Endodermal cell (in vitro differentiated cells): ENCODE results near the gene RBM20. TPM values are rescaled to one million over a fixed set of nuclear protein-coding genes. Genes with fewer than 3 reads are reported as not detected.

Experiments used
- DNase-seq: peaks from one replicate; pipeline ENCODE4 v3.0.0-alpha.2; 2017
- H3K27ac ChIP-seq: 2 replicates; pipeline ENCODE4 v1.5.1; 2013; ENCODE audit warnings: mild to moderate bottlenecking, low read depth, low read length, moderate library complexity
- H3K27me3 ChIP-seq: 2 replicates; pipeline ENCODE4 v1.6.1; 2013; ENCODE audit warnings: mild to moderate bottlenecking, low read length, moderate library complexity; ENCODE audit not compliant: insufficient read depth, control insufficient read depth, poor library complexity, severe bottlenecking
- H3K36me3 ChIP-seq: 2 replicates; pipeline ENCODE4 v1.7.0; 2013; ENCODE audit warnings: mild to moderate bottlenecking, low read length, moderate library complexity; ENCODE audit not compliant: control insufficient read depth, insufficient read depth
- H3K4me1 ChIP-seq: one replicate; pipeline ENCODE4 v1.7.0; 2013; ENCODE audit warnings: low read length; ENCODE audit not compliant: control insufficient read depth, insufficient read depth
- H3K4me3 ChIP-seq: 2 replicates; pipeline ENCODE4 v1.5.1; 2013; ENCODE audit warnings: mild to moderate bottlenecking, low read length, moderate library complexity
- H3K9ac ChIP-seq: 2 replicates; pipeline ENCODE4 v1.6.1; 2013; ENCODE audit warnings: mild to moderate bottlenecking, low read length, moderate library complexity; ENCODE audit not compliant: poor library complexity, severe bottlenecking; ENCODE audit errors: extremely low read depth
- H3K9me3 ChIP-seq: 2 replicates; pipeline ENCODE4 v1.6.1; 2013; ENCODE audit warnings: mild to moderate bottlenecking, low read length, moderate library complexity; ENCODE audit not compliant: control insufficient read depth
- H3K27ac Mint-ChIP-seq: 2 replicates; pipeline ENCODE4 v1.8.0; 2020; ENCODE audit warnings: mixed read lengths
- H3K27me3 Mint-ChIP-seq: 2 replicates; pipeline ENCODE4 v1.8.0; 2021; ENCODE audit warnings: mild to moderate bottlenecking, mixed read lengths; ENCODE audit not compliant: insufficient read depth
- H3K36me3 Mint-ChIP-seq: 2 replicates; pipeline ENCODE4 v1.8.0; 2020; ENCODE audit warnings: low read depth, mixed read lengths
- H3K4me1 Mint-ChIP-seq: 2 replicates; pipeline ENCODE4 v1.8.0; 2020; ENCODE audit warnings: mixed read lengths
- H3K4me3 Mint-ChIP-seq: 2 replicates; pipeline ENCODE4 v1.8.0; 2020; ENCODE audit warnings: mild to moderate bottlenecking, moderate library complexity, mixed read lengths
- H3K9me3 Mint-ChIP-seq: 2 replicates; pipeline ENCODE4 v1.8.0; 2020; ENCODE audit warnings: mild to moderate bottlenecking, mixed read lengths
- WGBS, 2 experiments: methylation state at CpG; one replicate each; pipeline versions ENCODE4 v1.1.5 to v1.1.7; 2013; ENCODE audit warnings: missing lambda C conversion rate in 2 of 2, mixed read lengths in 1 of 2; ENCODE audit not compliant: insufficient coverage in 1 of 2, insufficient read length in 1 of 2; 5-methylcytosine and 5-hydroxymethylcytosine counted together
- total RNA-seq, 2 donors: library from RNA; stranded (reverse); fragmentation: NEBNext Ultra II Directional in 1 of 2; extraction: Animal tissue kit (Norgen Biotek cat#: 25700) in 1 of 2; gene quantifications; 2 replicates in 1 of 2; 3 replicates in 1 of 2; pipeline ENCODE4 v1.2.1, GENCODE V29; 2021
- TF ChIP-seq, protein P1 (sequence below): fragments of 200-600 bp; sonication (generic); conservative IDR thresholded peaks from 2 replicates; pipeline ENCODE4 v1.5.0; 2021; ENCODE audit warnings: antibody characterized with exemption, mild to moderate bottlenecking

The RBM20 gene
- total RNA-seq, 2 donors from 2014 or later, result 6.2 to 7.0 TPM

DNA sequence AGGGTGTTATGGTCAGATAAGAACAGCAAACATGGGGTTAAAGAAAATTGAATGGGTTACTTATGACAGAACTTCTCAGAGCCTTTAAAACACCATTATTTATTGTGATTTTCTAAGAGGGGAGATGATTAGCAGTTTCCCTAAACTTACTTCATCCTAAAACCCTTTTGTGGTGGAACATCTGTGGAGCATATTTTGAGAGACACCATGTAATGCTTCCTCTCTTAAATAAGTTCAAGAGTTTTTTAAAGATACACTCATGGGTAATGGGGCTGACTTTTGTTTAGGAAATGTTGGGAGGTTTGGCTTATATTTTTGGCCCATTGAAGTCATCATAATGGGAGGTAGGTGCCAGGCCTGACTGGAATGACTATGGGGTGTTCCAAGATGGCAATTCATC, 219.2 kb downstream of the RBM20 start:
- Mint-ChIP-seq H3K36me3 (no peaks in the 10 kb centered on the region), H3K27me3 (no peaks in the 10 kb centered on the region), H3K27ac (no peak overlapping the region), H3K4me1 (peaks cover 42% of the 10 kb centered on the region), H3K9me3 (no peaks in the 10 kb centered on the region), H3K4me3 (no peak overlapping the region)
- TF ChIP-seq, protein P1, sequence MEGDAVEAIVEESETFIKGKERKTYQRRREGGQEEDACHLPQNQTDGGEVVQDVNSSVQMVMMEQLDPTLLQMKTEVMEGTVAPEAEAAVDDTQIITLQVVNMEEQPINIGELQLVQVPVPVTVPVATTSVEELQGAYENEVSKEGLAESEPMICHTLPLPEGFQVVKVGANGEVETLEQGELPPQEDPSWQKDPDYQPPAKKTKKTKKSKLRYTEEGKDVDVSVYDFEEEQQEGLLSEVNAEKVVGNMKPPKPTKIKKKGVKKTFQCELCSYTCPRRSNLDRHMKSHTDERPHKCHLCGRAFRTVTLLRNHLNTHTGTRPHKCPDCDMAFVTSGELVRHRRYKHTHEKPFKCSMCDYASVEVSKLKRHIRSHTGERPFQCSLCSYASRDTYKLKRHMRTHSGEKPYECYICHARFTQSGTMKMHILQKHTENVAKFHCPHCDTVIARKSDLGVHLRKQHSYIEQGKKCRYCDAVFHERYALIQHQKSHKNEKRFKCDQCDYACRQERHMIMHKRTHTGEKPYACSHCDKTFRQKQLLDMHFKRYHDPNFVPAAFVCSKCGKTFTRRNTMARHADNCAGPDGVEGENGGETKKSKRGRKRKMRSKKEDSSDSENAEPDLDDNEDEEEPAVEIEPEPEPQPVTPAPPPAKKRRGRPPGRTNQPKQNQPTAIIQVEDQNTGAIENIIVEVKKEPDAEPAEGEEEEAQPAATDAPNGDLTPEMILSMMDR, result no peak
- Histone ChIP-seq H3K4me3 (no peak overlapping the region), H3K36me3 (no peaks in the 10 kb centered on the region), H3K9me3 (no peaks in the 10 kb centered on the region), H3K27ac (no peak overlapping the region), H3K27me3 (no peaks in the 10 kb centered on the region), H3K4me1 (peaks cover 14% of the 10 kb centered on the region), H3K9ac (no peak overlapping the region)
- no peak for DNase-seq

DNA sequence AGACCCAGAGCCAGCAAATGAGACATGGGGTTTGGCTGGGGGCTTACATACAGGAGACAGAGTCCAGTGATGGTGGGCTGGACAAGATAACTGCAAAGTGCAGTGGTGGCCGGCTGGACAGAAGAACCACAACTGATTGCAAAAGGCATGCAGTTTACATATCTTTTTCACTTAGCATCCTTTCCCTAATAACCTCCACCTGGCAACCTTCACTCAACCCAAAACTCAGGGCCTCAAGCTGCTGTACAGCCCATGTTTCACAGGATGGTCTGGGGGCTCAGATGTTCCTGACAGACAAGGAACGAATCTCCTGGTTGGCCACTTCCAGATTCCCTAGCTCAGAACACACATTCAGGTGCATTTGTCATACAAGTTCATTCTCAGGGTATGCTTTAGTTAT, 219.8 kb downstream of the RBM20 start:
- Mint-ChIP-seq H3K4me1 (peaks cover 39% of the 10 kb centered on the region), H3K9me3 (no peaks in the 10 kb centered on the region), H3K27me3 (no peaks in the 10 kb centered on the region), H3K27ac (no peak overlapping the region), H3K4me3 (no peak overlapping the region), H3K36me3 (no peaks in the 10 kb centered on the region)
- Histone ChIP-seq H3K27me3 (no peaks in the 10 kb centered on the region), H3K4me1 (peaks cover 11% of the 10 kb centered on the region), H3K36me3 (no peaks in the 10 kb centered on the region), H3K4me3 (no peak overlapping the region), H3K27ac (no peak overlapping the region), H3K9ac (no peak overlapping the region), H3K9me3 (no peaks in the 10 kb centered on the region)
- no peak for DNase-seq
- 98 to 100% methylated on average over 1 to 2 of the region's 2 CpGs for WGBS, 2 experiments
- TF ChIP-seq, protein P1, result no peak

DNA sequence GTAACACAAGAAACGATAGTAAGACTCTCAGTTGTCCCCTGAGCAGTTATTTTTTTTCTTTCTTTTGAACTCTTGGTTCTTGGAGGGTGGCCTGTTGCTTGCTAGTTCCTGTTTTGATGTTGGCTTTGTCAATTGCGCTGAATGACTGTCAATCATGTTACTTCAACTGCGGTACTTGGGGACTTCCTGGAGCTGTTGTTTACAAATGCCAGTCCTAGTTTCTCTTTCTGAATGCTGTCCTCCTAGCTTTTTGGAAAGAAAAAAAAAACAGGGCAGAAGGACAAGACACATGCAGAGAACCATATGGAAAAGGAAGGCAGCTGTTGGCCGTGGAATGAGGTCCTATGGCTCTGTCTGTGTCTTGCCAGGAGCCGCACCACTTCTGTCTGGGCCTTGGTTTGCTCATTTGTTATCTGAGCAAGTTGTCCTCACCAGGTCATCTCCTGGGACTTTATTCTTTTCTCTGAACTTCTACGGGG, 220.6 kb downstream of the RBM20 start:
- Histone ChIP-seq H3K27me3 (no peaks in the 10 kb centered on the region), H3K9ac (no peak overlapping the region), H3K4me1 (peaks cover 6% of the 10 kb centered on the region), H3K27ac (peak overlapping the region; percentile 35), H3K36me3 (no peaks in the 10 kb centered on the region), H3K9me3 (no peaks in the 10 kb centered on the region), H3K4me3 (no peak overlapping the region)
- H3K4me1 Mint-ChIP-seq, result peaks cover 35% of the 10 kb centered on the region
- TF ChIP-seq, protein P1, result no peak
- no peaks in the 10 kb centered on the region for H3K9me3 Mint-ChIP-seq
- no peak overlapping the region for H3K27ac Mint-ChIP-seq
- 59 to 90% methylated on average over 5 to 6 of the region's 6 CpGs for WGBS, 2 experiments
- H3K36me3 Mint-ChIP-seq, result no peaks in the 10 kb centered on the region
- no peak overlapping the region for H3K4me3 Mint-ChIP-seq
- no peaks in the 10 kb centered on the region for H3K27me3 Mint-ChIP-seq
- no peak for DNase-seq
